CD4-positive, alpha-beta T cell treated with Interleukin-6 for 4 hours (primary cell): ENCODE results near the gene HAAO.

Source experiments
- DNase-seq: peaks from one replicate; pipeline ENCODE4 v3.0.0-alpha.2; 2020; ENCODE audit warnings: mixed read lengths

Gene HAAO

GRCh38 chr2:42792087-42792582 lies 248 bp downstream of the HAAO start:
- DNase-seq, result peak; percentile 11

GRCh38 chr2:42791606-42792005 lies 777 bp downstream of the HAAO start:
- DNase-seq, result no peak

- DNase-seq, result no peak
These were observed 2.6 kb downstream of the HAAO start for GRCh38 chr2:42789751-42790150.

- DNase-seq, result no peak
These were observed 3.5 kb downstream of the HAAO start for GRCh38 chr2:42788882-42789281.

- no peak for DNase-seq
These were observed 3.9 kb downstream of the HAAO start for GRCh38 chr2:42788478-42788793.

- no peak for DNase-seq
These were observed 4.5 kb downstream of the HAAO start for GRCh38 chr2:42787788-42788477.

GRCh38 chr2:42787424-42787787 lies 5.0 kb downstream of the HAAO start:
- no peak for DNase-seq

- DNase-seq, result no peak
These were observed 5.6 kb downstream of the HAAO start for GRCh38 chr2:42786561-42787345.

GRCh38 chr2:42784204-42784880 lies 8.0 kb downstream of the HAAO start:
- DNase-seq, result no peak

- no peak for DNase-seq
These were observed 8.9 kb downstream of the HAAO start for GRCh38 chr2:42783511-42783910.

GRCh38 chr2:42781181-42781580 lies 11.2 kb downstream of the HAAO start:
- no peak for DNase-seq

- no peak for DNase-seq
These were observed 14.2 kb downstream of the HAAO start for GRCh38 chr2:42777883-42778805.

GRCh38 chr2:42775810-42776209 lies 16.6 kb downstream of the HAAO start:
- DNase-seq, result no peak

GRCh38 chr2:42775186-42775585 lies 17.2 kb downstream of the HAAO start:
- DNase-seq, result no peak

- no peak for DNase-seq
These were observed 20.7 kb downstream of the HAAO start for GRCh38 chr2:42771546-42772153.

- no peak for DNase-seq
These were observed 21.9 kb downstream of the HAAO start for GRCh38 chr2:42770288-42771131.

GRCh38 chr2:42769583-42770287 lies 22.6 kb downstream of the HAAO start:
- no peak for DNase-seq

- no peak for DNase-seq
These were observed 23.6 kb downstream of the HAAO start for GRCh38 chr2:42768706-42769256.

- no peak for DNase-seq
These were observed 24.3 kb downstream of the HAAO start for GRCh38 chr2:42767899-42768705.
